Neural crest cell (in vitro differentiated cells): Measurements from ENCODE around the gene ITCH. TPM values are rescaled to one million over a fixed set of nuclear protein-coding genes. Genes with fewer than 3 reads are reported as not detected.
"Not testable (repeated sequence)": the region's sequence is repeated elsewhere in the genome, so short reads cannot be mapped to it uniquely, and the experiment has no call there.

Source experiments
- DNase-seq: peaks from one replicate; pipeline ENCODE4 v3.0.0; 2021; ENCODE audit warnings: low read depth, mixed read lengths, low spot score
- H3K27ac Mint-ChIP-seq: one replicate; pipeline ENCODE4 v1.8.0; 2021; ENCODE audit warnings: mild to moderate bottlenecking, mixed read lengths; ENCODE audit not compliant: unreplicated experiment
- H3K27me3 Mint-ChIP-seq: 2 replicates; pipeline ENCODE4 v1.8.0; 2021; ENCODE audit warnings: low read depth, mild to moderate bottlenecking, mixed read lengths
- H3K36me3 Mint-ChIP-seq: 2 replicates; pipeline ENCODE4 v1.8.0; 2021; ENCODE audit warnings: low read depth, mild to moderate bottlenecking, mixed read lengths
- H3K4me1 Mint-ChIP-seq: 2 replicates; pipeline ENCODE4 v1.8.0; 2021; ENCODE audit warnings: mixed read lengths
- H3K4me3 Mint-ChIP-seq: one replicate; pipeline ENCODE4 v1.8.0; 2021; ENCODE audit warnings: mild to moderate bottlenecking, mixed read lengths
- H3K9me3 Mint-ChIP-seq: 2 replicates; pipeline ENCODE4 v1.8.0; 2021; ENCODE audit warnings: mixed read lengths
- total RNA-seq: library from RNA; stranded (reverse); gene quantifications from 2 replicates; pipeline ENCODE4 v1.2.1, GENCODE V29; 2021
- TF ChIP-seq, protein P1 (sequence below): fragments of 200-600 bp; sonication (generic); conservative IDR thresholded peaks from 2 replicates; pipeline ENCODE4 v1.5.0; 2021; ENCODE audit warnings: antibody characterized with exemption, mild to moderate bottlenecking

The ITCH gene
- total RNA-seq, 1 donor from 2014 or later, result 69.3 TPM

DNA sequence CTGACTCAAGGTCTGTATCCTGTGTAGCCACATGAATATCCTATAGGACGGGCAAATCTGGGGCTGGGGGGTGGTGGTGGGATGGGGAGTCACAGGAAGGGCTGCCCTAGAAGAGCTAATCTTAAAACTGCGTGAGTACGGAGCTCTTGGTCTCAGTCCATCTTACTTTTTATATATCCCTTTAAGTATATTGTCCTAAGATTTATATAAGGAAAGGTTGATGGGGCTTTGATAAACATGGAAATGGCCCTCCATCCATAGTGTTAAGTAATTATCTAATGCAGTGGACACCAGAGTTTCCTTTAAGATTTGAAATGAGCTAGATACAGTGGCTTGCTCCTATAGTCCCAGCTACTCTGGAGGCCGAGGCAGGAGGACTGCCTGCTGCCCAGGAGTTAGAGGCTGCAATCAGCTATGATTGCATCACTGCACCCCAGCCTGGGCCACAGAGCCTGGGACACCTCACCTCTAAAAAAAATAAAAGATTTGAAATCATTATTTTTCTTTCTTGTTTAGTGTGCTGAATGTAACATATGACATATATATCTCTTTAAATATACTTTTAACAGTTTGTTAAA, 128.9 kb downstream of the ITCH start:
- H3K4me3 Mint-ChIP-seq, result no peak overlapping the region
- peaks cover 2% of the 10 kb centered on the region for H3K9me3 Mint-ChIP-seq
- peaks cover 31% of the 10 kb centered on the region for H3K36me3 Mint-ChIP-seq
- H3K27ac Mint-ChIP-seq, result no peak overlapping the region
- H3K27me3 Mint-ChIP-seq, result no peaks in the 10 kb centered on the region
- TF ChIP-seq, protein P1, sequence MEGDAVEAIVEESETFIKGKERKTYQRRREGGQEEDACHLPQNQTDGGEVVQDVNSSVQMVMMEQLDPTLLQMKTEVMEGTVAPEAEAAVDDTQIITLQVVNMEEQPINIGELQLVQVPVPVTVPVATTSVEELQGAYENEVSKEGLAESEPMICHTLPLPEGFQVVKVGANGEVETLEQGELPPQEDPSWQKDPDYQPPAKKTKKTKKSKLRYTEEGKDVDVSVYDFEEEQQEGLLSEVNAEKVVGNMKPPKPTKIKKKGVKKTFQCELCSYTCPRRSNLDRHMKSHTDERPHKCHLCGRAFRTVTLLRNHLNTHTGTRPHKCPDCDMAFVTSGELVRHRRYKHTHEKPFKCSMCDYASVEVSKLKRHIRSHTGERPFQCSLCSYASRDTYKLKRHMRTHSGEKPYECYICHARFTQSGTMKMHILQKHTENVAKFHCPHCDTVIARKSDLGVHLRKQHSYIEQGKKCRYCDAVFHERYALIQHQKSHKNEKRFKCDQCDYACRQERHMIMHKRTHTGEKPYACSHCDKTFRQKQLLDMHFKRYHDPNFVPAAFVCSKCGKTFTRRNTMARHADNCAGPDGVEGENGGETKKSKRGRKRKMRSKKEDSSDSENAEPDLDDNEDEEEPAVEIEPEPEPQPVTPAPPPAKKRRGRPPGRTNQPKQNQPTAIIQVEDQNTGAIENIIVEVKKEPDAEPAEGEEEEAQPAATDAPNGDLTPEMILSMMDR, result no peak
- no peak for DNase-seq
- no peaks in the 10 kb centered on the region for H3K4me1 Mint-ChIP-seq

DNA sequence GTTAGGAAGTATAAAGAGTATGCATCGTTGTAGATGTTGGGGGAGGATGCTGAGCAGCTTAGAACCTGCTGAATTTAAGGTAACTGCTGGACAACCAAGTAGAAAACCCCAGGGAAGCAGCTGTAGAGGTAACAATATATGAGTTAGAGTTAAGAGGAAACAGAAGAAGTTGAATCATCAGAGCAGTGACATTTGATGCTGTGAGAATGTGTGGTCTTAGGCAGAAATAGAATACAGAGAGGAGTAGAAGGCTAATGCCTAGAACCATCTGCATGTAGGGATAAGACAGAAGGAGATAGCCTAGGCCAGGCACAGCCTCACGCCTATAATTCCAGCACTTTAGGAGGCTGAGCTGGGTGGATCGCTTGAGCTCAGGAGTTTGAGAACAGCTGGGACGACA, 130.6 kb downstream of the ITCH start:
- TF ChIP-seq, protein P1, result no peak
- Mint-ChIP-seq H3K4me1 (no peaks in the 10 kb centered on the region), H3K9me3 (peaks cover 14% of the 10 kb centered on the region), H3K4me3 (no peak overlapping the region), H3K27me3 (no peaks in the 10 kb centered on the region), H3K27ac (no peak overlapping the region), H3K36me3 (peaks cover 47% of the 10 kb centered on the region)
- no peak for DNase-seq

DNA sequence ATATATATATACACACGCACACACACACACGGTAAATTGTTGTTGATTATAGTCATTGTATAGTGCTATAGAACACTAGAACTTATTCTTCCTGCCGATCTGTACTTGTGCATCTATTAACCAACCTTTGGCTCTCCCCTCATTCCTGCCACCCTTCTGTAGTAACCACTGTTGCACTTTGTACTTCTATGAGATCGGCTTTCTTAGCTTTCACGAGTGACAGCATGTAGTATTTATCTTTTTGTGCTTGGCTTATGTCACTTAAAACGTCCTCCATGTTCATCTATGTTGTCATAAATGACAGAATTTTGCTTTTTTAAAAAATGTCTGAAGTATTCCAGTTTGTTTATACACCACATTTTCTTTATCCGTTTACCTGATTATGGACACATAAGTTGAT, 132.2 kb downstream of the ITCH start:
- no peaks in the 10 kb centered on the region for H3K27me3 Mint-ChIP-seq
- no peaks in the 10 kb centered on the region for H3K4me1 Mint-ChIP-seq
- peaks cover 56% of the 10 kb centered on the region for H3K36me3 Mint-ChIP-seq
- peaks cover 22% of the 10 kb centered on the region for H3K9me3 Mint-ChIP-seq
- TF ChIP-seq, protein P1, result no peak
- DNase-seq, result no peak
- H3K27ac Mint-ChIP-seq, result no peak overlapping the region
- no peak overlapping the region for H3K4me3 Mint-ChIP-seq

DNA sequence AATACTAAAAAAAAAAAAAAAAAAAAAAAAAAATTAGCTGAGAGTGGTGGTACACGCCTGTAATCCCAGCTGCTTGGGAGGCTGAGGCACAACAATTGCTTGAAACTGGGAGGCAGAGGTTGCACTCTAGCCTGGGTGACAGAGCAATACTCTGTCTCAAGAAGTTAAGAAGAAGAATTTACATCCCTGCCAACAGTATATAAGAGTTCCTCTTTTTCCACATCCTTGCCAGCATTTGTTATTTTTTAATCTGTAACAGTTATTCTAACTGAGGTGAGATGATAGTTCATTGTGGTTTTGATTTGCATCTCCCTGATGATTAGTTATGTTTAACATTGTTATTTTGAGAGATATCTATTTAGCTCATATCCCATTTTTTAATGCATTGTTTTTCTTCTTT, 132.8 kb downstream of the ITCH start:
- TF ChIP-seq, protein P1, result no peak
- Mint-ChIP-seq H3K27me3 (no peaks in the 10 kb centered on the region), H3K27ac (no peak overlapping the region), H3K4me1 (no peaks in the 10 kb centered on the region), H3K4me3 (no peak overlapping the region), H3K36me3 (peaks cover 61% of the 10 kb centered on the region), H3K9me3 (peaks cover 28% of the 10 kb centered on the region)
- DNase-seq, result no peak

DNA sequence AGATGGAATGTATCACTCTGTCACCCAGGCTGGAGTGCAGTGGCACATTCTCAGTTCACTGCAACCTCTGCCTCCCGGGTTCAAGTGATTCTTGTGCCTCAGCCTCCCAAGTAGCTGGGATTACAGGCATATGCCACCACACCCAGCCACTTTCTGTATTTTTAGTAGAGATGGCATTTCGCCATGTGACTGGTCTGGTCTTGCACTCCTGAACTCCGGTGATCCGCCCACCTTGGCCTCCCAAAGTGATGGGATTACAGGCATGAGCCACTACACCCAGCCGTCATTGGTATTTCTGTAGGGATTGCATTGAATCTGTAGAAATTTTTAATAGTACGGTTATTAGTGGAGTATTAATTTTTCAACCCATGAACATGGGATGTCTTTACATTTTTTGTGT, 134.5 kb downstream of the ITCH start:
- H3K27me3 Mint-ChIP-seq, H3K27ac Mint-ChIP-seq, H3K4me3 Mint-ChIP-seq, DNase-seq, H3K4me1 Mint-ChIP-seq: not testable (repeated sequence)
- peaks cover 29% of the 10 kb centered on the region for H3K9me3 Mint-ChIP-seq
- H3K36me3 Mint-ChIP-seq, result peaks cover 61% of the 10 kb centered on the region

DNA sequence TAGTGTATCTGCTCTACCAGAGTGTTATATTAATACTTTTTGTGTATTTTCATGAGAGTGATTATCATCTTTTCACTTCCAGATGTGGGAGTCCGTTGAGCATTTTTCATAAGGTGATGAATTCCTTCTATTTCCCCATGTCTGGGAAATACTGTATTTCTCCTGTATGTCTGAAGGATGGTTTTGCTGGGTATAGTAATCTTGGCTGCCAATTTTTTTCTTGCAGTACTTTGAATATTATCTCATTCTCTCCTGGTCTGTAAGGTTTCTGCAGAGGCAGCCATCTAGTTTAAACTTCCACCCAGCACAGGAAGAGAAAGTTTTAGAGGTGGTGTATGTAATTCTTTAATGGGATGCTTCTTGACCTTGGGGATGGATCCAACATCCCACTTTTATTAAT, 137.8 kb downstream of the ITCH start:
- Mint-ChIP-seq H3K4me3 (no peak overlapping the region), H3K4me1 (no peaks in the 10 kb centered on the region), H3K9me3 (peaks cover 29% of the 10 kb centered on the region), H3K27ac (no peak overlapping the region), H3K27me3 (no peaks in the 10 kb centered on the region), H3K36me3 (peaks cover 45% of the 10 kb centered on the region)
- TF ChIP-seq, protein P1, result no peak
- no peak for DNase-seq
